Measurements from ENCODE around the gene OPN4.

GRCh38 chr10:86609920-86610319 is 44.4 kb upstream of the OPN4 start:
- TF ChIP-seq, protein P1, sequence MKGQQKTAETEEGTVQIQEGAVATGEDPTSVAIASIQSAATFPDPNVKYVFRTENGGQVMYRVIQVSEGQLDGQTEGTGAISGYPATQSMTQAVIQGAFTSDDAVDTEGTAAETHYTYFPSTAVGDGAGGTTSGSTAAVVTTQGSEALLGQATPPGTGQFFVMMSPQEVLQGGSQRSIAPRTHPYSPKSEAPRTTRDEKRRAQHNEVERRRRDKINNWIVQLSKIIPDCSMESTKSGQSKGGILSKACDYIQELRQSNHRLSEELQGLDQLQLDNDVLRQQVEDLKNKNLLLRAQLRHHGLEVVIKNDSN (IDR thresholded peaks at IDR 0.05) = no peak
- TF ChIP-seq FOXM1 (IDR thresholded peaks at IDR 0.05; ENCODE audit: borderline replicate concordance, low read depth) (no peak), REST (IDR thresholded peaks at IDR 0.05; ENCODE audit: low read depth) (no peak), TAF1 (IDR thresholded peaks at IDR 0.05; ENCODE audit: low read depth) (no peak), EP300 (IDR thresholded peaks at IDR 0.05; ENCODE audit: borderline replicate concordance) (no peak), RAD21 (IDR thresholded peaks at IDR 0.05; ENCODE audit: low read depth) (no peak), TEAD4 (IDR thresholded peaks at IDR 0.05) (no peak), CREB1 (IDR thresholded peaks at IDR 0.05; ENCODE audit: low read depth) (no peak), CEBPB (IDR thresholded peaks at IDR 0.05) (no peak)
- TF ChIP-seq, protein P2, sequence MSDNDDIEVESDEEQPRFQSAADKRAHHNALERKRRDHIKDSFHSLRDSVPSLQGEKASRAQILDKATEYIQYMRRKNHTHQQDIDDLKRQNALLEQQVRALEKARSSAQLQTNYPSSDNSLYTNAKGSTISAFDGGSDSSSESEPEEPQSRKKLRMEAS (IDR thresholded peaks at IDR 0.05) = no peak
